ENCODE measurements around the gene ENKD1.

- TF ChIP-seq CTCF (IDR thresholded peaks at IDR 0.05) (no peak), POLR2A (IDR thresholded peaks at IDR 0.05) (no peak)
Observed at GRCh38 chr16:67628216-67628615, 38.3 kb downstream of the ENKD1 start.

All from Peyer's patch (tissue), 4 donors.